ENCODE data around the gene YBEY.

The YBEY gene

DNA sequence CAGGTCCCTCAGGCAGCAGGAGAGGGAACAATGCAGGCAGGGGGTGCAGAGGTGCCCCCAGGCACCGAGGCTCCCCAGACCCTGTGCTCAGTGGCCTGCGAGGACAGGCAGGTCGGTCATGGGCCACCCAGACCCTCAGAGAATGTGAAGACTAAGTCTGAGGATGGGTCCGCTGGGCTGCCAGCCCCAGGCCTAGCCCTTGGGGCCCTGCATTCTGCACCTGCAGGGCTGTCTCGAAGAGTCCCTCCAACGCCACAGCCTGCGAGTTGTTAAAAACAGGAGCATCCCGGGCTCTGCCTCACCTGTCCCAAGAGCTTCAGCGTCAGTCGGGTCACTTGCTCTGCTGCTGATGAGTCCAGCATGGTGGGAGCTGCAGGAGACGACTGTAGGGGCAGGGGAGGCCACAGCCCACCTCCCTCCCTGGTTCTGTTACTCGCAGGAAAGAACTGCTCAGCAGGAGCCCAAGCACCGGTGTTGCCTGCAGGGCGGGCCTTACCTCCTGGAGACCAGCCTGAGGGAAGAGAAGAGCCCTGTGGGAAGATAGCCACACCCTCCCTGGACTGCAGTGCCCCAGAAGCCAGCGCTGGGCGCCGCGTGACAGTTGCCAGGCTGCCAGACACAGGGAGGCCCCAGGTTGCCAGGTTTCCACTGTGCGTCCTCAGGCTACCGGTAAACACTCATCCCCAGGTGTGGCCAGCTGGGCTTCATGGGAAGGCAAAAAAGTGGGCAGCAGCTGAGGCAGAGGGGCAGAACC is 31.7 kb downstream of the YBEY start:
- Histone ChIP-seq H2AFZ (ENCODE audit: low read depth, low read length) (no peak overlapping the region), H3K4me3 (ENCODE audit: low read length) (no peak overlapping the region), H3K79me2 (ENCODE audit: low read length) (peaks cover 22% of the 10 kb centered on the region), H3K4me2 (ENCODE audit: low read length) (no peak overlapping the region), H3K27ac (ENCODE audit: low read length) (no peak overlapping the region), H4K20me1 (ENCODE audit: insufficient read depth, low read length) (0 out of 2 replicates have a peak, but pooled peaks cover 4% of the 10 kb centered on the region), H3K4me1 (ENCODE audit: low read length) (peaks cover 10% of the 10 kb centered on the region), H3K9ac (ENCODE audit: low read length) (no peak overlapping the region), H3K9me3 (ENCODE audit: insufficient read depth, low read length) (no peaks in the 10 kb centered on the region), H3K27me3 (ENCODE audit: low read depth, low read length) (no peaks in the 10 kb centered on the region), H3K36me3 (replicated peaks; ENCODE audit: low read depth, low read length) (peaks cover 19% of the 10 kb centered on the region)
- TF ChIP-seq CTCF (IDR thresholded peaks at IDR 0.05; ENCODE audit: low read depth, low read length) (no peak), EZH2phosphoT487 (IDR thresholded peaks at IDR 0.05; ENCODE audit: low read depth) (no peak)

DNA sequence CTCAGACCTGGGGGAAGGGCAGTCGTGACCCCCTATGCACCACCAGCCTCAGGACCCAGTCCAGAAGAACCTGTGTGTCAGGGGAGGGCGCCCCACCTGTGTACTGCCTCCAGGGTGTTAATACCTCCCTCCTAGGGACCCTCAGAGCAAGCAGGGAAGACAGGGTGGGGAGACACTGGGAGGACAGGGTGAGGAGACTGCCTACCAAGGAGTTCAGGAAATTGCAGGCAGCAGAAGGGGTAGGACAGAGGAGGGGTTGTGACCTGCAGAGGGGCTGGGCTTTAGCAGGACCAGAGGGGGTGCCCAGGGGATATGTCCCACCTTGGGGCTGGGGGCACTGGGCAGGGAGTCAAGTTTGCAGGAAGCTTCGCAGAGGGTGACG is 32.3 kb downstream of the YBEY start:
- H3K9ac ChIP-seq (ENCODE audit: low read length), result no peak overlapping the region
- peaks cover 23% of the 10 kb centered on the region for H3K36me3 ChIP-seq (replicated peaks; ENCODE audit: low read depth, low read length)

GRCh38 chr21:46319186-46319585 is 33.0 kb downstream of the YBEY start:
- Histone ChIP-seq H3K4me3 (ENCODE audit: low read length) (no peak overlapping the region), H3K9me3 (ENCODE audit: insufficient read depth, low read length) (no peaks in the 10 kb centered on the region), H3K4me1 (ENCODE audit: low read length) (peaks cover 12% of the 10 kb centered on the region), H2AFZ (ENCODE audit: low read depth, low read length) (no peak overlapping the region), H3K27me3 (ENCODE audit: low read depth, low read length) (no peaks in the 10 kb centered on the region), H3K27ac (ENCODE audit: low read length) (no peak overlapping the region), H3K4me2 (ENCODE audit: low read length) (no peak overlapping the region), H3K36me3 (replicated peaks; ENCODE audit: low read depth, low read length) (peaks cover 23% of the 10 kb centered on the region), H3K79me2 (ENCODE audit: low read length) (peaks cover 29% of the 10 kb centered on the region), H4K20me1 (ENCODE audit: insufficient read depth, low read length) (0 out of 2 replicates have a peak, but pooled peaks cover 4% of the 10 kb centered on the region), H3K9ac (ENCODE audit: low read length) (no peak overlapping the region)
- no peak for TF ChIP-seq CTCF (IDR thresholded peaks at IDR 0.05; ENCODE audit: low read depth, low read length)
- TF ChIP-seq EZH2phosphoT487 (IDR thresholded peaks at IDR 0.05; ENCODE audit: low read depth), result no peak

More for the DNA sequence above, 32.3 kb downstream of the YBEY start:
- Histone ChIP-seq H3K27ac (ENCODE audit: low read length) (no peak overlapping the region), H3K4me1 (ENCODE audit: low read length) (peaks cover 12% of the 10 kb centered on the region), H3K79me2 (ENCODE audit: low read length) (peaks cover 28% of the 10 kb centered on the region), H3K27me3 (ENCODE audit: low read depth, low read length) (no peaks in the 10 kb centered on the region), H3K9me3 (ENCODE audit: insufficient read depth, low read length) (no peaks in the 10 kb centered on the region), H4K20me1 (ENCODE audit: insufficient read depth, low read length) (0 out of 2 replicates have a peak, but pooled peaks cover 4% of the 10 kb centered on the region), H3K4me3 (ENCODE audit: low read length) (no peak overlapping the region), H2AFZ (ENCODE audit: low read depth, low read length) (no peak overlapping the region), H3K4me2 (ENCODE audit: low read length) (no peak overlapping the region)
- TF ChIP-seq EZH2phosphoT487 (IDR thresholded peaks at IDR 0.05; ENCODE audit: low read depth) (no peak), CTCF (IDR thresholded peaks at IDR 0.05; ENCODE audit: low read depth, low read length) (no peak)

- H4K20me1 ChIP-seq (ENCODE audit: insufficient read depth, low read length), result 0 out of 2 replicates have a peak, but pooled peaks cover 4% of the 10 kb centered on the region
- H3K9ac ChIP-seq (ENCODE audit: low read length), result no peak overlapping the region
- H3K4me2 ChIP-seq (ENCODE audit: low read length), result no peak overlapping the region
- H3K9me3 ChIP-seq (ENCODE audit: insufficient read depth, low read length), result no peaks in the 10 kb centered on the region
- peaks cover 23% of the 10 kb centered on the region for H3K36me3 ChIP-seq (replicated peaks; ENCODE audit: low read depth, low read length)
- no peak overlapping the region for H2AFZ ChIP-seq (ENCODE audit: low read depth, low read length)
- H3K4me3 ChIP-seq (ENCODE audit: low read length), result no peak overlapping the region
- TF ChIP-seq CTCF (IDR thresholded peaks at IDR 0.05; ENCODE audit: low read depth, low read length) (no peak), EZH2phosphoT487 (IDR thresholded peaks at IDR 0.05; ENCODE audit: low read depth) (no peak)
- H3K27ac ChIP-seq (ENCODE audit: low read length), result no peak overlapping the region
- H3K79me2 ChIP-seq (ENCODE audit: low read length), result peaks cover 38% of the 10 kb centered on the region
- H3K27me3 ChIP-seq (ENCODE audit: low read depth, low read length), result no peaks in the 10 kb centered on the region
- H3K4me1 ChIP-seq (ENCODE audit: low read length), result peaks cover 13% of the 10 kb centered on the region
These were observed 34.2 kb downstream of the YBEY start for GRCh38 chr21:46320331-46320801.
